HG03045 (cell line): ENCODE data around the gene IFNLR1.

Source experiments
- ATAC-seq: cut with Tn5 transposase; IDR thresholded peaks from one replicate; pipeline ENCODE4 v1.9.1; 2021; ENCODE audit warnings: mild to moderate bottlenecking, moderate library complexity; ENCODE audit not compliant: unreplicated experiment

Gene IFNLR1

GRCh38 chr1:24150234-24151174, 36.6 kb downstream of the IFNLR1 start:
- peak; percentile 77 for ATAC-seq

- ATAC-seq, result no peak
Observed at GRCh38 chr1:24149866-24150233, 37.2 kb downstream of the IFNLR1 start.

GRCh38 chr1:24147816-24148215, 39.3 kb downstream of the IFNLR1 start:
- no peak for ATAC-seq

- no peak for ATAC-seq
Observed at GRCh38 chr1:24147194-24147593, 39.9 kb downstream of the IFNLR1 start.

GRCh38 chr1:24142546-24143534, 44.2 kb downstream of the IFNLR1 start, which contains the start of gene IL22RA1:
TSS of gene IL22RA1 (minus strand) at chr1:24143140. CDS start at chr1:24143082, 58 bp downstream.
- ATAC-seq, result no peak

GRCh38 chr1:24141311-24141997, 45.6 kb downstream of the IFNLR1 start:
- no peak for ATAC-seq

- ATAC-seq, result no peak
Observed at GRCh38 chr1:24140741-24141181, 46.3 kb downstream of the IFNLR1 start.

GRCh38 chr1:24139841-24140425, 47.2 kb downstream of the IFNLR1 start:
- ATAC-seq, result no peak

- ATAC-seq, result no peak
Observed at GRCh38 chr1:24139222-24139489, 47.9 kb downstream of the IFNLR1 start.

- no peak for ATAC-seq
Observed at GRCh38 chr1:24138476-24139221, 48.4 kb downstream of the IFNLR1 start.

GRCh38 chr1:24136956-24137539, 50.0 kb downstream of the IFNLR1 start:
- no peak for ATAC-seq

GRCh38 chr1:24134376-24134775, 52.7 kb downstream of the IFNLR1 start:
- no peak for ATAC-seq

GRCh38 chr1:24133819-24134218, 53.3 kb downstream of the IFNLR1 start:
- ATAC-seq, result no peak

GRCh38 chr1:24130385-24130784, 56.7 kb downstream of the IFNLR1 start:
- ATAC-seq, result no peak

GRCh38 chr1:24127801-24128363, 59.2 kb downstream of the IFNLR1 start:
- no peak for ATAC-seq

- ATAC-seq, result no peak
Observed at GRCh38 chr1:24127134-24127800, 59.8 kb downstream of the IFNLR1 start.

GRCh38 chr1:24126672-24127023, 60.4 kb downstream of the IFNLR1 start:
- no peak for ATAC-seq

- ATAC-seq, result no peak
Observed at GRCh38 chr1:24126018-24126671, 60.9 kb downstream of the IFNLR1 start.
